ENCODE measurements around the gene TNS2. TPM values are rescaled to one million over a fixed set of nuclear protein-coding genes. Genes with fewer than 3 reads are reported as not detected.
A peak's percentile ranks its signal among the peaks of the same experiment; 100 is the strongest.

TNS2 gene
- total and polyA plus RNA-seq, 2 of the 13 experiments (the other 11 are each of a cell fraction or from before 2014, with no cell fraction given): 8.9 to 20.4 TPM

DNA sequence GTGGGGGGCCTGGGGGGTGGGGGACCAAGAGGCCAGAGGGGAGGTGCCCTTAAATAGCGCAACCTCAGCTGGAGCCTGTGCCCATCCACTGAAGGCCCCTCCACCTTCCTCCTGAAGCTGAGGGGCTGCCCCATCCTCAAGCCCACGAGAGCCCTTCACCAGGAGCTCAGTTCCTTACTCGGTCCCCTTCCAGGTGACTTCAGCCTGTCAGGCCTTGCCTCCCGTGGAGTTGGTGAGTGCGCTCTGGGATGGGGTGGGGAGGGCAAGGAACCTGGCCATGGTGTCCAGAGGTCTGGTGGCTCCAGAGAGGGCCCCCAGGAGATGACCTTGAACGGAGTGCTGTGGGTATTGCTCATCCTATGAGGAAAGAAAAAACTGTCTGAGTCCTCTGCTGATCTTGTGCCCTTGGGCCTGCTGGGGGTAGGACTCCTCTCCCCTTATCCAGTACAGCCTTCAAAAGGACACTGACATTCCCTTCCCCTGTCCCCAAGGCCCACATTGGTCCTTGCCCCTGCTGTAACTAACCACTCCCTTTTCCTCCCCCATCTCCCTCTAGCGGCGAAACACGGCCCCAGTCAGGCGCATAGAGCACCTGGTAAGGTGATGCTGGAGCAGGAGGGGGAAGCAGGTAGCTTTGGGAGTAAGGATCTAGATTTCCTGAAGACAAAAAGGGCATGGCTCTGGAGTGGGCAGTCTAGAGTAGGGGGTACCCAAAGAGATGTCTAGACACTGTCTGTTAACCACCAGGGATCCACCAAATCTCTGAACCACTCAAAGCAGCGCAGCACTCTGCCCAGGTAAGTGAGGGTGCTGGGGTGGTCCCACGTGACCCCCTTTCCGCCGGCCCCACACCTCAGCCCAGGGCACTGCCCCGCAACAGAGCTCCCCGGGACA is 3.6 kb downstream of the TNS2 start (continued):
- TF ChIP-seq, protein P1, sequence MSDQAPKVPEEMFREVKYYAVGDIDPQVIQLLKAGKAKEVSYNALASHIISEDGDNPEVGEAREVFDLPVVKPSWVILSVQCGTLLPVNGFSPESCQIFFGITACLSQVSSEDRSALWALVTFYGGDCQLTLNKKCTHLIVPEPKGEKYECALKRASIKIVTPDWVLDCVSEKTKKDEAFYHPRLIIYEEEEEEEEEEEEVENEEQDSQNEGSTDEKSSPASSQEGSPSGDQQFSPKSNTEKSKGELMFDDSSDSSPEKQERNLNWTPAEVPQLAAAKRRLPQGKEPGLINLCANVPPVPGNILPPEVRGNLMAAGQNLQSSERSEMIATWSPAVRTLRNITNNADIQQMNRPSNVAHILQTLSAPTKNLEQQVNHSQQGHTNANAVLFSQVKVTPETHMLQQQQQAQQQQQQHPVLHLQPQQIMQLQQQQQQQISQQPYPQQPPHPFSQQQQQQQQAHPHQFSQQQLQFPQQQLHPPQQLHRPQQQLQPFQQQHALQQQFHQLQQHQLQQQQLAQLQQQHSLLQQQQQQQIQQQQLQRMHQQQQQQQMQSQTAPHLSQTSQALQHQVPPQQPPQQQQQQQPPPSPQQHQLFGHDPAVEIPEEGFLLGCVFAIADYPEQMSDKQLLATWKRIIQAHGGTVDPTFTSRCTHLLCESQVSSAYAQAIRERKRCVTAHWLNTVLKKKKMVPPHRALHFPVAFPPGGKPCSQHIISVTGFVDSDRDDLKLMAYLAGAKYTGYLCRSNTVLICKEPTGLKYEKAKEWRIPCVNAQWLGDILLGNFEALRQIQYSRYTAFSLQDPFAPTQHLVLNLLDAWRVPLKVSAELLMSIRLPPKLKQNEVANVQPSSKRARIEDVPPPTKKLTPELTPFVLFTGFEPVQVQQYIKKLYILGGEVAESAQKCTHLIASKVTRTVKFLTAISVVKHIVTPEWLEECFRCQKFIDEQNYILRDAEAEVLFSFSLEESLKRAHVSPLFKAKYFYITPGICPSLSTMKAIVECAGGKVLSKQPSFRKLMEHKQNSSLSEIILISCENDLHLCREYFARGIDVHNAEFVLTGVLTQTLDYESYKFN (CRISPR knock-in tag; conservative IDR thresholded peaks at IDR 0.05): peak; percentile 56
- TF ChIP-seq ZNF777 (CRISPR knock-in tag; IDR thresholded peaks at IDR 0.05): no peak
- TF ChIP-seq ZSCAN21 (CRISPR knock-in tag; IDR thresholded peaks at IDR 0.05; ENCODE audit: borderline replicate concordance): 0 out of 2 replicates have a peak, but pooled peaks have one; percentile 59
- TF ChIP-seq, protein P2, sequence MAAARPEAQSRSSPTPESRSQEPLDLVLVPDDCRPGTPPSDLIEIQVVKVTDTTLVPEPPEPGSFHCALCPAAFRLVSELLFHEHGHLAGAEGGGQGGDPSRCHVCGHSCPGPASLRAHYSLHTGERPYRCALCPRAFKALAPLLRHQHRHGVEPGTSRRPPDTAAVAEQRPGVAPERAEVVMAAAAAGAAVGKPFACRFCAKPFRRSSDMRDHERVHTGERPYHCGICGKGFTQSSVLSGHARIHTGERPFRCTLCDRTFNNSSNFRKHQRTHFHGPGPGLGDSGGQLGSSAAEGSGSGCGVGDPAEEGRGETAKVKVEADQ (CRISPR knock-in tag; IDR thresholded peaks at IDR 0.05; ENCODE audit: borderline replicate concordance): 0 out of 2 replicates have a peak, but pooled peaks have one; percentile 66
- TF ChIP-seq, protein P3, sequence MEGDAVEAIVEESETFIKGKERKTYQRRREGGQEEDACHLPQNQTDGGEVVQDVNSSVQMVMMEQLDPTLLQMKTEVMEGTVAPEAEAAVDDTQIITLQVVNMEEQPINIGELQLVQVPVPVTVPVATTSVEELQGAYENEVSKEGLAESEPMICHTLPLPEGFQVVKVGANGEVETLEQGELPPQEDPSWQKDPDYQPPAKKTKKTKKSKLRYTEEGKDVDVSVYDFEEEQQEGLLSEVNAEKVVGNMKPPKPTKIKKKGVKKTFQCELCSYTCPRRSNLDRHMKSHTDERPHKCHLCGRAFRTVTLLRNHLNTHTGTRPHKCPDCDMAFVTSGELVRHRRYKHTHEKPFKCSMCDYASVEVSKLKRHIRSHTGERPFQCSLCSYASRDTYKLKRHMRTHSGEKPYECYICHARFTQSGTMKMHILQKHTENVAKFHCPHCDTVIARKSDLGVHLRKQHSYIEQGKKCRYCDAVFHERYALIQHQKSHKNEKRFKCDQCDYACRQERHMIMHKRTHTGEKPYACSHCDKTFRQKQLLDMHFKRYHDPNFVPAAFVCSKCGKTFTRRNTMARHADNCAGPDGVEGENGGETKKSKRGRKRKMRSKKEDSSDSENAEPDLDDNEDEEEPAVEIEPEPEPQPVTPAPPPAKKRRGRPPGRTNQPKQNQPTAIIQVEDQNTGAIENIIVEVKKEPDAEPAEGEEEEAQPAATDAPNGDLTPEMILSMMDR (CRISPR knock-in tag; IDR thresholded peaks at IDR 0.05): peak; percentile 87
- TF ChIP-seq HMGXB4 (CRISPR knock-in tag; IDR thresholded peaks at IDR 0.05; ENCODE audit: borderline replicate concordance in 1 of 2, low read depth in 1 of 2): peak; percentile 62 to 76; a peak in 1 of 4 replicates
- no peak for TF ChIP-seq ZNF646 (CRISPR knock-in tag; IDR thresholded peaks at IDR 0.05)
- TF ChIP-seq ZNF143 (CRISPR knock-in tag; IDR thresholded peaks at IDR 0.05): no peak
- no peak for TF ChIP-seq MAX (IDR thresholded peaks at IDR 0.05)
- TF ChIP-seq SOX13 (IDR thresholded peaks at IDR 0.05): no peak
- TF ChIP-seq SOX13 (CRISPR knock-in tag; conservative IDR thresholded peaks at IDR 0.05 in 1 of 2, IDR thresholded peaks at IDR 0.05 in 1 of 2): peak in 1 of 2 experiments; percentile 19; a peak in 1 of 4 replicates

All from HepG2 (cell line).